A549 (cell line): ENCODE results near the gene DNAH7. TPM values are rescaled to one million over a fixed set of nuclear protein-coding genes. Genes with fewer than 3 reads are reported as not detected.

Source experiments
- ATAC-seq, 2 experiments: fragments of 200-7000 bp in 1 of 2; fragments of >200 bp in 1 of 2; cut with Nextera tagmentation in 1 of 2; cut with Tn5 transposase in 1 of 2; 3 replicates each; pipeline versions ENCODE4 v1.8.0 to v1.9.1; 2018 to 2020; ENCODE audit warnings: mild to moderate bottlenecking in 1 of 2, moderate library complexity in 1 of 2
- CTCF ChIA-PET: fragments of 300-600 bp; sonication (Branson Sonifier 250); formaldehyde crosslinking; extraction: SDS; loops from one replicate; lab custom pipeline; 2021; ENCODE audit warnings: antibody characterized with exemption, inconsistent platforms; lab: Yijun Ruan, JAX
- POLR2A ChIA-PET: fragments of 350-600 bp; formaldehyde crosslinking; extraction: SDS; loops from one replicate; lab custom pipeline; 2021; ENCODE audit warnings: antibody characterized with exemption, inconsistent platforms; lab: Yijun Ruan, JAX
- DNase-seq, 2 experiments: peaks; one replicate each; pipeline versions ENCODE4 v3.0.0 to v3.0.0-alpha.2; 2011 to 2016; ENCODE audit warnings: low read depth in 1 of 2, low spot score in 1 of 2
- FAIRE-seq: peaks from 2 replicates; lab custom pipeline; 2011; peaks lifted over from hg19 to GRCh38; lab: Jason Lieb, UNC
- H3K27ac ChIP-seq, 2 experiments: fragments of >200 bp; sonication (Bioruptor Twin); formaldehyde crosslinking; 3 replicates each; pipeline ENCODE4 v1.5.1; 2016 to 2017
- H3K4me1 ChIP-seq: fragments of >200 bp; sonication (Bioruptor Twin); formaldehyde crosslinking; 3 replicates; pipeline ENCODE4 v1.6.1; 2016
- H3K4me2 ChIP-seq: fragments of >200 bp; sonication (Bioruptor Twin); formaldehyde crosslinking; 3 replicates; pipeline ENCODE4 v1.6.1; 2016
- H3K4me3 ChIP-seq: fragments of >200 bp; sonication (Bioruptor Twin); formaldehyde crosslinking; 3 replicates; pipeline ENCODE4 v1.5.1; 2016
- H3K9me3 ChIP-seq: fragments of >200 bp; sonication (Bioruptor Twin); formaldehyde crosslinking; 3 replicates; pipeline ENCODE4 v1.6.1; 2016
- CBX2 ChIP-seq: fragments of 200-600 bp; sonication (generic); IDR thresholded peaks from 2 replicates; pipeline ENCODE4 v1.6.1; 2016; ENCODE audit warnings: low read depth, mild to moderate bottlenecking, borderline replicate concordance
- CHD2 ChIP-seq: fragments of 150-350 bp; IDR thresholded peaks from 2 replicates; pipeline ENCODE4 v1.6.1; 2014; ENCODE audit warnings: low read length; ENCODE audit not compliant: partially characterized antibody
- EHF ChIP-seq: fragments of 250-450 bp; sonication (Bioruptor Pico); IDR thresholded peaks from 2 replicates; pipeline ENCODE4 v1.5.0; 2020; ENCODE audit warnings: mild to moderate bottlenecking
- EHMT2 ChIP-seq: fragments of 200-600 bp; sonication (generic); IDR thresholded peaks from 2 replicates; pipeline ENCODE4 v1.6.1; 2016; ENCODE audit warnings: antibody characterized with exemption, low read depth, mild to moderate bottlenecking, moderate library complexity
- ESRRA ChIP-seq: fragments of 150-350 bp; IDR thresholded peaks from 2 replicates; pipeline ENCODE4 v1.6.1; 2014; ENCODE audit warnings: mild to moderate bottlenecking, low read length, borderline replicate concordance
- FOXS1 ChIP-seq: fragments of 250-450 bp; sonication (Bioruptor Pico); IDR thresholded peaks from 2 replicates; pipeline ENCODE4 v1.5.0; 2020; ENCODE audit warnings: mild to moderate bottlenecking, moderate library complexity
- HDAC2 ChIP-seq: fragments of 200-600 bp; sonication (generic); IDR thresholded peaks from 2 replicates; pipeline ENCODE4 v1.6.1; 2016
- HOXA7 ChIP-seq: fragments of 250-450 bp; sonication (Bioruptor Pico); IDR thresholded peaks from 2 replicates; pipeline ENCODE4 v1.5.0; 2020; ENCODE audit warnings: mild to moderate bottlenecking, moderate library complexity
- HOXB13 ChIP-seq: fragments of 250-450 bp; sonication (Bioruptor Pico); IDR thresholded peaks from 2 replicates; pipeline ENCODE4 v1.5.0; 2020; ENCODE audit warnings: low read depth, mild to moderate bottlenecking, moderate library complexity
- HOXB5 ChIP-seq: fragments of 250-450 bp; sonication (Bioruptor Pico); IDR thresholded peaks from 2 replicates; pipeline ENCODE4 v1.5.0; 2020; ENCODE audit warnings: mild to moderate bottlenecking, moderate library complexity
- JUN ChIP-seq, 2 experiments: fragments of >200 bp; sonication (Bioruptor Twin); formaldehyde crosslinking; IDR thresholded peaks; 2 replicates in 1 of 2; 3 replicates in 1 of 2; pipeline ENCODE4 v1.6.1; 2016 to 2017
- KDM1A ChIP-seq: fragments of 200-600 bp; sonication (generic); IDR thresholded peaks from 2 replicates; pipeline ENCODE4 v1.6.1; 2016; ENCODE audit warnings: low read depth, mild to moderate bottlenecking
- MAZ ChIP-seq: fragments of 150-350 bp; IDR thresholded peaks from 2 replicates; pipeline ENCODE4 v1.6.1; 2014; ENCODE audit warnings: antibody characterized with exemption, low read depth, low read length, borderline replicate concordance
- NPAS2 ChIP-seq: fragments of 250-450 bp; sonication (Bioruptor Pico); IDR thresholded peaks from 2 replicates; pipeline ENCODE4 v1.8.0; 2022; ENCODE audit warnings: mild to moderate bottlenecking, moderate library complexity, borderline replicate concordance
- NR3C1 ChIP-seq: fragments of >200 bp; sonication (Bioruptor Twin); formaldehyde crosslinking; IDR thresholded peaks from 3 replicates; pipeline ENCODE4 v1.6.1; 2017
- PHF8 ChIP-seq: fragments of 200-600 bp; sonication (generic); IDR thresholded peaks from 2 replicates; pipeline ENCODE4 v1.6.1; 2016; ENCODE audit warnings: low read depth, mild to moderate bottlenecking, antibody characterized with exemption, moderate library complexity, borderline replicate concordance
- POLR2AphosphoS2 ChIP-seq: conservative IDR thresholded peaks from 2 replicates; pipeline ENCODE4 v1.6.1; 2012; ENCODE audit warnings: low read length, improper control_type of control experiment, inconsistent platforms
- RCOR1 ChIP-seq: fragments of 150-350 bp; IDR thresholded peaks from 2 replicates; pipeline ENCODE4 v1.6.1; 2014; ENCODE audit warnings: antibody characterized with exemption, low read length, low read depth
- TFCP2L1 ChIP-seq: fragments of 250-450 bp; sonication (Bioruptor Pico); IDR thresholded peaks from 2 replicates; pipeline ENCODE4 v1.5.0; 2021; ENCODE audit warnings: mild to moderate bottlenecking
- ZNF302 ChIP-seq: fragments of 250-450 bp; sonication (Bioruptor Pico); IDR thresholded peaks from 2 replicates; pipeline ENCODE4 v1.9.0; 2021; ENCODE audit warnings: inconsistent platforms, mild to moderate bottlenecking, moderate library complexity
- WGBS: methylation state at CpG from one replicate; pipeline ENCODE4 v1.1.6; 2017; ENCODE audit errors: missing lambda C conversion rate; 5-methylcytosine and 5-hydroxymethylcytosine counted together
- polyA plus RNA-seq, 4 experiments: library from polyadenylated mRNA; depleted of rRNA in 3 of 4; stranded (reverse); fragments of >200 nt; fragmentation: RNase III in 1 of 4; extraction: RNeasy Plus Mini Kit Qiagen cat#74134 plus additional on column Dnase treatment in 1 of 4; gene quantifications; 2 replicates in 3 of 4; 3 replicates in 1 of 4; pipeline ENCODE4 v1.2.3, GENCODE V29; 2011 to 2017
- TF ChIP-seq, protein P1 (sequence below): fragments of 150-350 bp; IDR thresholded peaks from 2 replicates; pipeline ENCODE4 v1.6.1; 2014; ENCODE audit warnings: low read depth, mild to moderate bottlenecking, low read length
- TF ChIP-seq, protein P2 (sequence below): fragments of 200-600 bp; sonication (generic); IDR thresholded peaks from 2 replicates; pipeline ENCODE4 v1.6.1; 2016; ENCODE audit warnings: antibody characterized with exemption, mild to moderate bottlenecking, moderate library complexity
- TF ChIP-seq, protein P3 (sequence below): fragments of 450-650 bp; IDR thresholded peaks from 2 replicates; pipeline ENCODE4 v1.6.1; 2014; ENCODE audit warnings: antibody characterized with exemption
- TF ChIP-seq, protein P4 (sequence below): fragments of 250-450 bp; sonication (Bioruptor Pico); IDR thresholded peaks from 2 replicates; pipeline ENCODE4 v1.5.0; 2021; ENCODE audit warnings: mild to moderate bottlenecking, moderate library complexity, borderline replicate concordance

The DNAH7 gene
- polyA plus RNA-seq, 2 of the 4 experiments (the other 2 are of a cell fraction): 0.43 to 1.5 TPM

DNA sequence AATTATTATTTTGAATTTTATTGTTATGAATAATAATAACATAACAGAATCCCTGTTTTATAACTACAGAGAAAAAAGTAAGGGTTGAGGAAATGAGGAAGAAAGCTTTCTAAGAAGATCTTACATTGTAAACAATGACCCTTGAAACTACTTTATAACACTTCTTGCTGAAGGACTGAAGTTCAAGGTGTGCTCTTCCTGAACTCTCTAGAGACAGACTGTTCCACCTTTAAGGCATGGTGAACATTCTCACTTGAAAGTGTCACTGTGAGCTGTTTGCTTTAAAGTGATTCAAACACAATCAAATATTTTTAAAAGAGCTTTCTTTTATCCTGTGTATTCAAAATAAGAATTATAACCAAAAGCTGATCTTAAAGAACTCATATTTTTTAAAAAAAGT, 131.5 kb downstream of the DNAH7 start:
- Histone ChIP-seq H3K9me3 (no peaks in the 10 kb centered on the region), H3K4me1 (peaks cover 8% of the 10 kb centered on the region; the same call in 1 of the 3 replicates), H3K4me2 (no peak overlapping the region), H3K27ac (no peak overlapping the region; a peak in 1 of 6 replicates), H3K4me3 (no peak overlapping the region)
- ChIA-PET CTCF (no interaction called here), POLR2A (no interaction called here)
- no peak for DNase-seq
- FAIRE-seq: no peak
- ATAC-seq: no peak
- TF ChIP-seq ESRRA (no peak), HOXA7 (CRISPR knock-in tag) (no peak), HOXB13 (CRISPR knock-in tag) (no peak), EHMT2 (no peak), PHF8 (no peak), EHF (CRISPR knock-in tag) (no peak), TFCP2L1 (CRISPR knock-in tag) (no peak), CBX2 (no peak), MAZ (no peak), NR3C1 (no peak), ZNF302 (CRISPR knock-in tag) (no peak), KDM1A (no peak), HDAC2 (no peak), RCOR1 (no peak), POLR2AphosphoS2 (no peak), HOXB5 (CRISPR knock-in tag) (no peak), CHD2 (no peak)
- TF ChIP-seq, protein P1, sequence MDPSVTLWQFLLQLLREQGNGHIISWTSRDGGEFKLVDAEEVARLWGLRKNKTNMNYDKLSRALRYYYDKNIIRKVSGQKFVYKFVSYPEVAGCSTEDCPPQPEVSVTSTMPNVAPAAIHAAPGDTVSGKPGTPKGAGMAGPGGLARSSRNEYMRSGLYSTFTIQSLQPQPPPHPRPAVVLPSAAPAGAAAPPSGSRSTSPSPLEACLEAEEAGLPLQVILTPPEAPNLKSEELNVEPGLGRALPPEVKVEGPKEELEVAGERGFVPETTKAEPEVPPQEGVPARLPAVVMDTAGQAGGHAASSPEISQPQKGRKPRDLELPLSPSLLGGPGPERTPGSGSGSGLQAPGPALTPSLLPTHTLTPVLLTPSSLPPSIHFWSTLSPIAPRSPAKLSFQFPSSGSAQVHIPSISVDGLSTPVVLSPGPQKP: no peak
- TF ChIP-seq, protein P2, sequence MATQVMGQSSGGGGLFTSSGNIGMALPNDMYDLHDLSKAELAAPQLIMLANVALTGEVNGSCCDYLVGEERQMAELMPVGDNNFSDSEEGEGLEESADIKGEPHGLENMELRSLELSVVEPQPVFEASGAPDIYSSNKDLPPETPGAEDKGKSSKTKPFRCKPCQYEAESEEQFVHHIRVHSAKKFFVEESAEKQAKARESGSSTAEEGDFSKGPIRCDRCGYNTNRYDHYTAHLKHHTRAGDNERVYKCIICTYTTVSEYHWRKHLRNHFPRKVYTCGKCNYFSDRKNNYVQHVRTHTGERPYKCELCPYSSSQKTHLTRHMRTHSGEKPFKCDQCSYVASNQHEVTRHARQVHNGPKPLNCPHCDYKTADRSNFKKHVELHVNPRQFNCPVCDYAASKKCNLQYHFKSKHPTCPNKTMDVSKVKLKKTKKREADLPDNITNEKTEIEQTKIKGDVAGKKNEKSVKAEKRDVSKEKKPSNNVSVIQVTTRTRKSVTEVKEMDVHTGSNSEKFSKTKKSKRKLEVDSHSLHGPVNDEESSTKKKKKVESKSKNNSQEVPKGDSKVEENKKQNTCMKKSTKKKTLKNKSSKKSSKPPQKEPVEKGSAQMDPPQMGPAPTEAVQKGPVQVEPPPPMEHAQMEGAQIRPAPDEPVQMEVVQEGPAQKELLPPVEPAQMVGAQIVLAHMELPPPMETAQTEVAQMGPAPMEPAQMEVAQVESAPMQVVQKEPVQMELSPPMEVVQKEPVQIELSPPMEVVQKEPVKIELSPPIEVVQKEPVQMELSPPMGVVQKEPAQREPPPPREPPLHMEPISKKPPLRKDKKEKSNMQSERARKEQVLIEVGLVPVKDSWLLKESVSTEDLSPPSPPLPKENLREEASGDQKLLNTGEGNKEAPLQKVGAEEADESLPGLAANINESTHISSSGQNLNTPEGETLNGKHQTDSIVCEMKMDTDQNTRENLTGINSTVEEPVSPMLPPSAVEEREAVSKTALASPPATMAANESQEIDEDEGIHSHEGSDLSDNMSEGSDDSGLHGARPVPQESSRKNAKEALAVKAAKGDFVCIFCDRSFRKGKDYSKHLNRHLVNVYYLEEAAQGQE: no peak
- TF ChIP-seq, protein P3, sequence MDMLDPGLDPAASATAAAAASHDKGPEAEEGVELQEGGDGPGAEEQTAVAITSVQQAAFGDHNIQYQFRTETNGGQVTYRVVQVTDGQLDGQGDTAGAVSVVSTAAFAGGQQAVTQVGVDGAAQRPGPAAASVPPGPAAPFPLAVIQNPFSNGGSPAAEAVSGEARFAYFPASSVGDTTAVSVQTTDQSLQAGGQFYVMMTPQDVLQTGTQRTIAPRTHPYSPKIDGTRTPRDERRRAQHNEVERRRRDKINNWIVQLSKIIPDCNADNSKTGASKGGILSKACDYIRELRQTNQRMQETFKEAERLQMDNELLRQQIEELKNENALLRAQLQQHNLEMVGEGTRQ: no peak

DNA sequence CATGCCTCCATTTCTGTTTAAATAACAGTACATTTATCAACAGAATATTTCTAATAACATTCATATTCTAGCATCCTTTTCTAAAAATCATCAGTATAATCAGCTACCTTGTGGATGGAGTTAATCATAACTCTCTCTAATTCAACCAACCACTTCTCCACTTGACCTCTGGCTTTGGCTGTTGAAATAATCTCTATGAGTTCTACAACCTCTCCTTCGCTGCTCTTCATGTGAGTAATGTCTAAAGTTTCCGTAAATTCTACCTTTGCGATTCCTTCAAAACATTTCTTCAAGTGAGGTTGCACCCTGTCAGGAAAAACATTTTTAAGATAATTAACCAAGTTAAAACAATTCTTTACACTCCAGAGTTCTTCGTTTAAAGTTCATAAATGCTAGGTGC, 134.2 kb downstream of the DNAH7 start:
- no peak overlapping the region for H3K4me3 ChIP-seq
- DNase-seq: no peak
- no peak for TF ChIP-seq HOXA7 (CRISPR knock-in tag)
- TF ChIP-seq HOXB13 (CRISPR knock-in tag): no peak
- TF ChIP-seq EHF (CRISPR knock-in tag): no peak
- no peak for TF ChIP-seq FOXS1 (CRISPR knock-in tag)
- TF ChIP-seq NPAS2 (CRISPR knock-in tag): no peak
- TF ChIP-seq MAZ: no peak
- no peak for TF ChIP-seq JUN (IDR thresholded peaks at IDR 0.05)
- no peak for TF ChIP-seq KDM1A
- no peak for TF ChIP-seq ESRRA
- TF ChIP-seq, protein P4, sequence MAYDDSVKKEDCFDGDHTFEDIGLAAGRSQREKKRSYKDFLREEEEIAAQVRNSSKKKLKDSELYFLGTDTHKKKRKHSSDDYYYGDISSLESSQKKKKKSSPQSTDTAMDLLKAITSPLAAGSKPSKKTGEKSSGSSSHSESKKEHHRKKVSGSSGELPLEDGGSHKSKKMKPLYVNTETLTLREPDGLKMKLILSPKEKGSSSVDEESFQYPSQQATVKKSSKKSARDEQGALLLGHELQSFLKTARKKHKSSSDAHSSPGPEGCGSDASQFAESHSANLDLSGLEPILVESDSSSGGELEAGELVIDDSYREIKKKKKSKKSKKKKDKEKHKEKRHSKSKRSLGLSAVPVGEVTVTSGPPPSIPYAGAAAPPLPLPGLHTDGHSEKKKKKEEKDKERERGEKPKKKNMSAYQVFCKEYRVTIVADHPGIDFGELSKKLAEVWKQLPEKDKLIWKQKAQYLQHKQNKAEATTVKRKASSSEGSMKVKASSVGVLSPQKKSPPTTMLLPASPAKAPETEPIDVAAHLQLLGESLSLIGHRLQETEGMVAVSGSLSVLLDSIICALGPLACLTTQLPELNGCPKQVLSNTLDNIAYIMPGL (CRISPR knock-in tag): no peak
- no peak overlapping the region for H3K27ac ChIP-seq
- ChIA-PET POLR2A (no interaction called here), CTCF (interaction anchor here (0.6 to 0.7 kb wide), 2 partner anchors 85 to 138 kb away, joined by 4 read pairs; no protein-coding TSS in a partner anchor)
- H3K4me2 ChIP-seq: no peak overlapping the region
- no peak for FAIRE-seq
- ATAC-seq: no peak
- WGBS: 79% methylated on average over 4 of the region's 4 CpGs
- H3K9me3 ChIP-seq: no peaks in the 10 kb centered on the region
- peaks cover 8% of the 10 kb centered on the region; the same call in 1 of the 3 replicates for H3K4me1 ChIP-seq
